HG03521 (cell line): ENCODE results near the gene ST6GALNAC2.

ENCODE experiments used
- ATAC-seq: cut with Tn5 transposase; IDR thresholded peaks from one replicate; pipeline ENCODE4 v1.9.1; 2021; ENCODE audit warnings: mild to moderate bottlenecking, moderate library complexity; ENCODE audit not compliant: unreplicated experiment

The ST6GALNAC2 gene

DNA sequence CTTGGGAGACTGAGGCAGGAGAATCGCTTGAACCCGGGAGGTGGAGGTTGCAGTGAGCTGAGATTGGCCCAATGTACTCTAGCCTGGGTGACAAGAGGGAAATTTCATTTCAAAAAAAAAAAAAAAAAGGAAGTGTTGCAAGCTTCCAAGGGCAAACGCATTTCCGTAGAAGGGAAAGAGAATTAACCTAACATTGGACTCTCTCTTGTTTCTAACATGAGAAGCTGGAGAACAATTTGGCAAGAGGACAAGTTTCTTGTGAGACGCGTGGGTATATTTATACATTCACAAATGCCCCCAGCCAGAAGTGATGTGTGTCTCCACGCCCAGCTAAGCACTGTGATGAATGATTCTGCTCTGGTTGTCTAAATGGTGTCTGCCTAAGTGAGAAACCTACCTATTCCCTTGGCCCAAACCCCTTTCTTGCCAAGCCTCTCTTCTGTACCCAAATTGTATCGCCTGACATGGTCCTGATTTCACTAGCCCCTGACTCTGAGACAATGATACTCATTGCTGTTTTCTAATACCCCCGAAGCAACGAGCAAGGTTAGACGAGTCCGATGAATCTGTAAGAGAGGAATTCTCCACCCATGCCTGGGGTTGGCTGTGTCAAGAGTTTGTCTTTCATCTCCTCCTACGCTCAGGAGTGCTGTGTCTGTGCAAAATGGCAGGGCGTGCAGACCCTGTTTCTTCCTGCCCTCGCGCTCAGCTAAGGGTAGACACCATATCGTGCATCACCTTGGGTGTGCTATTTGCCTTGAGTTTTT lies 14.2 kb upstream of the ST6GALNAC2 start:
- no peak for ATAC-seq

DNA sequence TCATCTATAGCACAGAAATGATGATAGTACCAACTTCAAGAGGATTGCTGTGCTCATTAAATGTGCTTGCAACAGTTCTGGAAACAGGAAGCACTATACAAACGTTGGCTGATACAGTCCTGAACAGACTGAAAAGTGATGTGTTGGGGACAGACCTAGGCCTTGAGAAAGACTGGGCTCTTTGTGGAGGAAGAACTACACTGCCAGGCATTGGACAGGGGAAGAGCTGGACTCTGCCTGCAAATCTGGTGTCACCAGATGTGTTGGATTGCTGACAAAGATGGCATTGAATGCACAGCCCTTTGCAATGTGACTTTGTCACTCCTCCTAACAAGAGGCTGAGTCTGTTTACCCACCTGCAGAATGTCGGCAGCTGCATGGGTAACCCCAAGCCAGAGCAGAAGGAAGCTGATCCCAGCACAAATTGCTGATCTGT lies 12.4 kb upstream of the ST6GALNAC2 start:
- no peak for ATAC-seq

DNA sequence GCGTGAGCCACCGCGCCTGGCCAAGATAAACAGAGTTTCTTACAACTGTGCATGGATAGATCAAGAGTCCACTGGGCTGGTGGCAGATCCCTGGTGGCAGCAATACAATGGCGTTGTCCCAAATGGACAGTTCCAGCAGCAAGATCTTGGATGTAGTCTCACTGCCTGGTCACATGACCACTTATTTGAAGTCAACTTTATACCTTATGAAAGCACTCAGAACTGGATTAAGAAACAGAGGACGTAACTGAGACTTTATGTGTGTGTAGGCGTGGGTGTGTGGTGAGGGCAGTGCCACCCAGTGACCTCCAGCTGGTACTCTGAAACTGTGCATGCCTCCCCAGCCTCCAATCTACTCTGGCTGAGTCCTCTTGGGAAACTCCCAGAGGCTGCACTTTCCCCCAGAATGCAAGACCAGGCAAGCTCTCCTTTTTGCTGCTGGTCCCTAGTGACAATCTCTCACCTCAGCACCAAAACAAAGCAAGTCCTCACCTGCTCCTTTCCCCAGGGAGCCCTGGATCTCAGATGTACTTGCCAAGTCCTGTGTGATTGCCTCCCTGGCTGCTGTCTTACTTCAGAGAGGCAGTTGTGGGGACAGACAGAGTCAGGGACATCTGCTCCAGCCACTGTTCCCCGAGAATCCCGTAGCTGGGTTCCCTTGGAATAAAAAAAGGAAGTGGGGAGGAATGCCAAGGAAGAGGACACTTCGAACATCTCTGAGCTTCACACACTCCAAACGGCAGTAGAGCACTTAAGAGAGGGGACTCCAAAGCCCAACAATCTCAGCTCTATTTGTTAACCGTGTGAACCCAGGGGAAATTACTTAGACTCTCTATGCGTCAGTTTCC lies 11.7 kb upstream of the ST6GALNAC2 start:
- no peak for ATAC-seq

DNA sequence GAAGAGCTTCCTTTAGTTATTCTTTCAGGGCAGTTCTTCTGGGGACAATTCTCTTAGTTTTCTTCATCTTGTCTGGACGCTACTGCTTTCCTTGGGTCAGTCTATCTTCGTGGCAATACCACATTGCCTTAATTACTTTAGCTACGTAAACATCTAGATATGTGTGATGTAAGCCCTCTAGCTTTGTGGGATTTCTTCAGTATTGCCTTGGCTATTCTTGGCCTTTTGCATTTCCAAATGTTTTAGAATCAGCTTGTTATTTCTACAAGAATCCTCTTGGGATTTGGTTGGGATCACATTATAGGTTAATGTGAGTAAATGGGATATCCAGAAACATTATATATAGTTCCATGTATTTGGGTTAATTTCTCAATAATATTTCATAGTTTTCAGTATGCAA lies 9.0 kb upstream of the ST6GALNAC2 start:
- ATAC-seq = no peak

DNA sequence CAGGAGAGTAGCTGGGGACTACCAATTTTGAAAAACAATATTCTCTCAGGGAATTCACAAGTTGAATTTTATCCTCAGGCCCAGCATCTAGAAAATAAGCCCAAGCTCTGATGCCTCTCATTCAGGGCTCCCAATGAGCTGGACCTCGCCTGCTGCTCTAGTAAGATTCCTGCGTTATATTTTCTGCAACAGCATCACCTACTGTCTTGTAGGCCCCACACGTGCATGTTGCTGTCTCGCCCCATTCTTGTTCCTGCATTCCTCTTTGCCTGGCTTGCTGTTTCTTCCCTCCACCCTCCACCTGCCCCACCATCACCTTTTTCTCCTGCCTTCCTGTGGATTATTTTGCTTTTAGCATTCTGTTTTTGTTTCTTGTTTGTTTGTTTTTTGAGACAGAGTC lies 8.3 kb upstream of the ST6GALNAC2 start:
- ATAC-seq = no peak

DNA sequence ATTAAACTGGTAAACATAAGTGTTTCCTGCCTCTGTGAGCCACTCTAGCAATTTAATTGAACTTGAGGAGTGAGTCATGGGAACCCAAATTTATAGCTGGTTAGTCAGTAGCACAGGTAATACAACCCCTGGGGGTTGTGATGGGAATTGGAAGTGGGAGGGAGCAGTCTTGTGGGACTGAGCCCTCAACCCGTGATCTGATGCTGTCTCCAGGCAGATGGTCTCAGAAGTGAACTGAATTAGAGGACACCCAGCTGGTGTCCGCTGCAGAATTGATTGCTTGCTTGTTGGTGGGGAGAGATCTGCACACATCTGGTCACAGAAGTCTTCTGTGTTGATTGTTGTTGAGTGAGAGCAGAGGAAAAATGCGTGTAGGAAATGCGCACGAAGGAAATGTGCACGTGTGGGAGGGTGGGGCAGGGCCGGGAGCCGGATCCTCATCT lies 7.7 kb upstream of the ST6GALNAC2 start:
- ATAC-seq = no peak

DNA sequence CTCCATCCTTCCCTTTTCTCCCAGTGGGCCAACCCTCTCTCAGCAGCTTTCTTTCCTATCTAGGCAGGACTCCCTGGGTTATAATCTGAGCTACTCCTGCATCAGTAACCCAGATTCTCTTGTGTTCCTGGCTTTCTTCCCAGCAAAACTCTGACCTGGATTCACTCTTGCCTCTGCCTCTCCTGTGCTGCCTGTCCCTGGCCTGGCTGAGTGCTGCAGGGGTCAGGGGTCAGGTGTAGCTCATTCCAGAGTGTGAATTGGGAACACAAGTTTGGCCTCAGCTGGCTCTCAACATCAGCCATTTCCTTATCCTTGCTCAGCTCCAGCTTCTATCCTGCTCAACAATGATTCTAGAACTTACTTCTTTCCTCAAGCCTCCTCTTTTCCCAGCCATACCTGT lies 2.5 kb upstream of the ST6GALNAC2 start:
- ATAC-seq = no peak

DNA sequence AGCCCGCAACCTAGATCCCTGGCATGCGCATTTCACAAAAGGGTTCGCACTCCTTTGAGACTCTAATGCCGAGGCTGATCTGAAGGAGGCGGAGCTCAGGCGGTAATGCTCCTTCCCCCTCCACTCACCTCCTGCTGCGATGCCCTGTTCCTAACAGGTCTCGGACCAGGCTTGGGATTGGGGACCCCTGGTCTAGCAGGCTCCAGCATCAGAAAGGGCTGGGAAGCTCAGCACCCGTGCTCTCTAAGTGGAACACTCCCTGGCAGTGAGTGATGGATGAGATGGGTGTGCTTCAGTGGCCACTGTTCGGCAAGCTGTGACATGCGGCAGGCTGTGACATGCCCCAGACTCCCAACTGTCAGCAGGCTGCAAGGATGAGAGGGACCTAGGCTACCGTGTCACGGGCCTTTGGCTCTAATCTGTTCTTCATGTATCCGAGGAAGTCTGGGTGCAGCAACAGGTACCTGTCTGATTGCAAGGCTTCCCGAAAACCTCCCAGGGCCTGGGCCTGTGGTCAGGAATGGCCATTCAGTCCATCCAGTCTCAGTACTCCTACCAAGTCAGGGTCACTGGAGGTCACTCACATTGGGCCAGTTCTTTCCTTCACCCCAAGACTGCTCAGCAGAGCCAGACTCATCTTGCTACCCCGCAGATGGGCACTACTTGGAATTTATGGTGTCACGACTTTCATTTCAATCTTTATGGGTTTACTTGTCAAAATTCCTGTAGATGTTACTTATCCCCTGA lies 1.3 kb upstream of the ST6GALNAC2 start:
- ATAC-seq = no peak

DNA sequence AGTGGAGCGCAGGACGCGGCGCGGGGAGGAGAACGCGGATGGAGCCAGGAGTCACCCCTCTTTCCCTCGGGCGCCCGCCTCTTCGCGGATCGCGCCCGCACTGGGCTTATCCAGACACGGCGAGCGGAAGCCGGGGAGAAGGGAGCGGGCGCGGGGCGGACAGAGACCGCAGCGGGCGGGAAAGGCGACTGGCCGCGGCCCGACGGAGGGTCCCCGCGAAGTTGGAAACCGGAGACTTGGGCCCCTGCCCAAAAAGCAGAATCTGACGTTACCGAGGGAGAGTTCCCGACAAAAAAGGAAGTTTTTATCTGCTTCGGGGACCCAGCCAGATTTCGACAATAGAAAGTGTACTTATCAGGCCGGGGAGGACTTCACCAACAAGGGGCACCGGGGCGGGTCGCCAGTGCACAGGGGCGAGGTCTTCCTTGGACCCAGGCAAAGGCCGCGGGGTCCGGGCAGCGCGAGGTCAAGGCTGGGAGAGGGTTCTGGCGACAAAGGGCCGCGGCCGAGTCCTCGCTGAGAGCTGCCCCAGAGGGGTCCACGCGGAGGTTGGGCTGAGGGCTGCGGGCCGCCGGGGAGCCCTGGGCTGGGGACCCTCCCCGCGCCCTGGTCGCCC lies 519 bp downstream of the ST6GALNAC2 start:
- ATAC-seq = no peak

DNA sequence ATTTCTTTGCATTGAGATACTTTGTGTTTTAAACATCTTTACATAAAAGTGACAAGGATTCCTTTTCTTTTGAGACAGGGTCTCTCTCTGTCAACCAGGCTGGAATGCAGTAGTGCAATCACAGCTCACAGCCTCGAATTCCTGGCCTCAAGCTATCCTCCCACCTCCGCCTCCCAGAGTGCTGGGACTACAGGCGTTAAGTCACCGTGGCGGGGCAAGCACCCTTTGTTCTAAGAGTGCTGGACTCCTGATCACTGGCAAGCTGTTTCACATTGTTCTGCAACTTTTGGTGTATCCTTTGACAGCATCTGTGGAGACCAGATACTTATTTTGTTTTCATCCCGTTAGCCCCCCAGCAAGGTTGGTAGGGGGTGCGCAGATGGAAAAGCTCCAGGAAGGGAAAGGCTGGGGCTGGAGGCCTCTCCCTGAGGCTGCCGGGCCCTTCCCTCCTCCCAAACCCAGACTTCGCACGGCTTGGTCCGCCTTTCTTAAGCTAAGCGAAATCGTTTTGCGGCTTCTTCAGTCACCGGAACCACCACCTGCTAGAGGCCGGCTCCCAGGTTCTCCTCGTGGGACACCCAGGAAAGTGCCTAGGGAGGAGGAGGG lies 1.1 kb downstream of the ST6GALNAC2 start:
- ATAC-seq = no peak

DNA sequence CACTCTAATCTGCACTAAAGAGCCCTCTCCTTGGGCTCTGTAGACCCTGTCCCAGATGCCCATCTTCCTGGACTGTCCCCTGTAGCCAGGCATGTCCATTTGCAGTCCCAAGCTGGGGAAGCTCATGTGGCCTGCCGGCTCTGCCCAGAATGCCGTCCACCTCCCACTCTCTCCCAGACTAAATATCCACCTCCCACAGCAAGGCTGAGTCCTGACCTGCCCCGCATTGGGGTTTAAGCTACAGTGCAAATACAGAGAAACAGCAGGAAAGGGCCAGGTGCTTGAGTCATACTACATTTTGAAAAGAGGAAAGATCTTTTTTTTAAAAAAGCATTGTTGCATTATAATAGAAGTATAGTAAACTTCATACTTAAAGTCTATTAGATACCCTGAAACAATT lies 3.0 kb downstream of the ST6GALNAC2 start:
- no peak for ATAC-seq

DNA sequence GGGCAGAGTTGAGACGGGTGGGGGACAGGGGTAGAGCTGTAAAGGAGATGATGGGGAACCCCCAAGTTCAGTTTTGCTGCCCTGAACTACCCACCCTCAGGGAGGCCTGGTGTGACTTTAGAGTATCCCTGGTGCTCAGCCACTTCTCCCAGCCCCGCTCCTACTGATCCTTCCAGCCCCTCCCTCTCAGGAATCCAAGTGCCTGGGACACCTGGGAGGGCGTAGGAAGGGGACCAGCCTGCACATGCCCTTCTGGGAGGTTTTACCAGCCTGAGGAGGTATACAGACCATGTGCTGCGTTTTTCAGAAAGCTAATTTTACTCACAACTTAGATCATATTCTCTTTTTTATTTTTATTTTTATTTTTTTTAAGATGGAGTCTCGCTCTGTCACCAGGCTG lies 4.1 kb downstream of the ST6GALNAC2 start:
- ATAC-seq = no peak

DNA sequence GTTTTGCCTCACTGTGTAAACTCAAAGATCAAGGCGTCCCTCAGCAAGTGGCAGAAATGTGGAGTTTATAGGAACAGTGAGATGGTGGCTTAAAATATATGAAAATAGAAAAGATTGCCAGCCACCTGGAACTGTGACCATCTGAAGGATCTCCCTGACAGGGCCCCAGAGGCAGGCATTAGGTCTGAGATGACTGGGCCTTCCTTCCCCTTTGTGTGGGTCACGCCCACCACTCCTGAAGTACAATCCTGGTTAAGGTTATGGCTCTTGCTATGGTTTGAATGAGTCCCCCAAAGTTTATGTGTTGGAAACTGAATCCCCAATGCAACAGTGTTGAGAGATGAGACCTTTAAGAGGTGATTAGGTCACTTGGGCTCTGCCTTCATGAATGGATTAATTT lies 6.4 kb downstream of the ST6GALNAC2 start:
- ATAC-seq = no peak

DNA sequence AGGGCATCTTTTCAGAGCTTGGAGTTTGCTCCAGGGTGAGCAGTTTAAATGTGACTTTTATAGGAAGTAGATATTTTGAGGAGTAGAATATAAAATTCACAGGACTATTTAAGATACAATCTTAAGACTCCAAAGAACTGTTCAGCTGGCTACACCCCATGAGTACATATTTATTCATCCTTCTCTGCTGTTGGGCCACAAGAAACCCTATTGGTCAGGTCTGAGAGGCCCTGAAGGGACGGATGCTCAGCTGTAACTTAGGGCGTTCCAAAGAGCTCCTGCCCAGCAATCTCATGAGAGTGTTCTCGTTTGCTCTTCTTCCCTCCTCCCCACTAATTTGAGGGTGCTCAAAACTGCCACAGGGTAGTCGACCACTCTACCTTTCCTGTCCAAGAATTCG lies 7.3 kb downstream of the ST6GALNAC2 start:
- no peak for ATAC-seq

DNA sequence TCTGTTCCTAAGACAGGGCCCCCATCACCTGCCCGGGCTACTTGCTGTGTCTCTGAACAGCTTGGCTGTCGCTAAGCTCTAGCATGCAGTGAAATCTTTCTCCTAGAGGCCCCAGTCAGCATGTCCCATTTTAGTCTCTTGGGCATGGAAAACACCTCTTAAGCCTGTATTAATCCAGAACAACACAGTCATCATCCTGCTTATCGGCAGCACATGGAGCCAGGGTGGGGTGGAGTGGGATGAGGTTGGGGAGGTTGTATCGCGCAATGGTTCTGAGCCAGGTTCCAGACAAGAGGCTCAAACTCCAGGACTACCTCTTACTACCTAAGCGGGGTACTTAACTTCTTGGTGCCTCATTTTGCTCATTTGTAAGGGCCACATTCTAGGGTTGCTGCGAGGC lies 7.8 kb downstream of the ST6GALNAC2 start:
- ATAC-seq = no peak

DNA sequence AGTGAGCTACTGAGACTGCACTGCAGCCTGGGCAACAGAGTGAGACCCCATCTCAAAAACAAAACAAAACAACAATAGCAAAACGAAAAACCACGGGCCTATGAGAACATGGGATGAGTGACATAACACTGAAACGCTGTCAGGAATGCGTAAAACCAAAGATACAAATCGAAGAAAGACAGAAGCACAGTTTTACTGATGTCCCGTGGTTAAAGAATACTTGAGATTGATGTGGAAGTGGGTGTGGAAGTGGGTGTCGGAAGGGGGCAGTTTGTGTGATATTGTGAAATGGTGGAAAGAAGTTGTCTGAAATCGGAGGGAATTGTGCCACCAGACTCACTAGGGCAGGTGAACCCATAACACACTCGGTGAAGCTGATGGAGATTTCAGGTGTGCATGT lies 9.5 kb downstream of the ST6GALNAC2 start:
- ATAC-seq = no peak

DNA sequence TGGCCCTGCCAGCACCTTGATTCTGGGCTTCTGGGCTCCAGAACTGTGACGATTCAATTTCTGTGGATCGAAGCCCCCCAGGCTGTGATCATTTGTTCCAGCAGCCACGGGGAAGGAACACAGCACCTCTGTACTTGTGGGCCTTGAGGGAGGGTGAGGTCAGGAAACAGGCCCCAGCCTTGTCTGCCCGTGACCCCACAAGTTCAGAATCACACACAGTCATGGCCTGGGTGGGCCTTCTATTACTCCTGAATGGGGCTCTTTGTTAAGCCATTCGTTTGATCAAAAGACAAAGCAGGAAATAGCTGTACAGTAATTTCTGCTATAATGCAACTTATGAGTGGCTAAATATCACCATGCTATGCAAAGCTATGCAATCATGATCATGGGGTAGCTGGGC lies 10.1 kb downstream of the ST6GALNAC2 start:
- no peak for ATAC-seq

DNA sequence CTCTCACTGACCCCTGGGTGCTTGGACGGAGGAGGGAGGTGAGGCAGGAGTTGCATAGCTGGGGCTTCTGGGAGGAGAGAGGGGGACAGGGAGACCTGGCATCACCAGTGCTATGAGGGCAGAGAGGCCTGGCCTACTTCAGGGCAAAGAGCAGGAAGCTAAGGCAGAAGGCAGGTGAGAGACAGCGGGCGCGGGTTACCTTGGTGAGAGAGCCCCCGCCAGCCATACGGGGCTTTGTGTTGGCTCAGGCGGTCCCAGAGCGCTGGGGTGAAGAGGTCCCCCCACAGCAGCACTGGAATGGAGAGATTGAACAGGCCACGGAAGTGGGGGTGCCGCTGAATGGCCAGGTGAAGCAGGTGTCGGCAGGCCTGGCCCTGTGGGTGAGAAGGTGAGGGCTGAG lies 11.5 kb downstream of the ST6GALNAC2 start:
- no peak for ATAC-seq

DNA sequence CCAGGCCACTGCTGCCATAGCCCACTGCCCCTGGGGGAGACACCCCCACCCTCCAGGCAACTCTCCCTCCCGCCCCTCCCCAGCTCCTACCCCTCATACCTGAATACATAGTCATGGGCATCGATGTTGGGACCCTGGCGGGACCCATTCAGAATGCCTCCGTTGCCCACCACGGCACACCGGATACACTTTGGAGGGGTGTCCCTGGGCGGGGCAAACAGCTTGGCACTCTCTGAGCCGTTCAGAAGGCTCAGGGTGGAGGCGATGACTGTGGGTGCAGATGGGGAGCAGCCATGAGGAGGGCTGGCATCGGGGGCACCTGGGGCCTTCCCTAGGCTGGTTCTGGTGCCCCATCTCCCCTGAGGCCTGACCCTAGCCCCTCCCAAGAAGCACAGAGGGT lies 12.6 kb downstream of the ST6GALNAC2 start:
- no peak for ATAC-seq

DNA sequence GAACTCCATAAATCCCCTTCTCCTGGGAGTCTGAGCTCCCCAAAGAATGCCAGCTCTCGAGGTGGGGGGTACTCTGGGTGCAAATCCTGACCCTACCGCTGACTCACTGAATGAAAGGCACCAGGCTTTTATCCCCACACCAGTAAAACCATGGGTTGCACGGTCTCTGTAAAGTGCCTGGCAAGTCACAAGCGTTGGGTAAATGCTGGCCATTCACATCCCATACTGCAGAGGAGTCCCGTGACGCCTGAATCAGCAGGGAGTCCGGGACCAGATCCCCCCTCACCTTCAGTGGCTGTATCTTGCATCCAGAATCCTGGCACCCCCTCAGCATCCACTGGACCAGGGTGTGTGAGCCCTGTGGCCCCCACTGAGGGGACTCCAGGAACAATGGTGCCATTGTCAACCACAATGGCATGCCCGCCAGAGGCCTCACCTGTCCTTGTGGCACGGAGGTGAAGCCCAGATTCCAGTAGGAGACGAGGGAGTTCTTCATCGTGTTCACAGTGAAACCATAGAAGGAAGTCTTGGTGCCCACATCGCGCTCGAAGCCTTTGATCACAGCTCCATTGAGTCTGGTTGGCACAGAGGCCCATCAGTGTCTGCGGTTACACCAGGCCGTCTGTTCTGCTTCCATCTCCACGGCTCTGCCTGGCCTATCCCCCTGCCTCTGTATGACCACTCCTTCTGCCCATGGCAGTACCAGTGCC lies 13.3 kb downstream of the ST6GALNAC2 start:
- ATAC-seq = no peak
